Stimulated activated CD4-positive, alpha-beta T cell treated with anti-CD3 and anti-CD28 coated beads, Interleukin-2, amount 100 ng/mL, for 4 hours (primary cell): ENCODE measurements around the gene RASL10B.

Experiments used
- DNase-seq: peaks from one replicate; pipeline ENCODE4 v3.0.0-alpha.2; 2020; ENCODE audit warnings: low read depth

RASL10B gene

GRCh38 chr17:35765756-35766488, 34.5 kb downstream of the RASL10B start:
- no peak for DNase-seq

- DNase-seq, result no peak
Measured at GRCh38 chr17:35766489-35766877, 35.0 kb downstream of the RASL10B start.

GRCh38 chr17:35766903-35767510, 35.6 kb downstream of the RASL10B start:
- DNase-seq, result peak; percentile 16

- no peak for DNase-seq
Measured at GRCh38 chr17:35768797-35769196, 37.4 kb downstream of the RASL10B start.

GRCh38 chr17:35769895-35770486, 38.6 kb downstream of the RASL10B start:
- DNase-seq, result no peak

- DNase-seq, result no peak
Measured at GRCh38 chr17:35773129-35773528, 41.7 kb downstream of the RASL10B start.

GRCh38 chr17:35773679-35774425, 42.4 kb downstream of the RASL10B start:
- DNase-seq, result no peak

- DNase-seq, result no peak
Measured at GRCh38 chr17:35774499-35774898, 43.1 kb downstream of the RASL10B start.

GRCh38 chr17:35775039-35775438, 43.6 kb downstream of the RASL10B start:
- DNase-seq, result no peak

GRCh38 chr17:35775583-35775982, 44.1 kb downstream of the RASL10B start:
- DNase-seq, result no peak

GRCh38 chr17:35778641-35779196, 47.3 kb downstream of the RASL10B start:
- no peak for DNase-seq

- no peak for DNase-seq
Measured at GRCh38 chr17:35780950-35781349, 49.5 kb downstream of the RASL10B start.

- no peak for DNase-seq
Measured at GRCh38 chr17:35784895-35785294, 53.5 kb downstream of the RASL10B start.

GRCh38 chr17:35786941-35787432, 55.5 kb downstream of the RASL10B start:
- no peak for DNase-seq

GRCh38 chr17:35788477-35789368, 57.3 kb downstream of the RASL10B start:
- no peak for DNase-seq

- no peak for DNase-seq
Measured at GRCh38 chr17:35790841-35791240, 59.4 kb downstream of the RASL10B start.

GRCh38 chr17:35791681-35792350, 60.4 kb downstream of the RASL10B start:
- DNase-seq, result no peak
